ENCODE measurements around the gene RNU5B-1. TPM values are rescaled to one million over a fixed set of nuclear protein-coding genes. Genes with fewer than 3 reads are reported as not detected.

Gene RNU5B-1
- total and polyA plus RNA-seq, 9 donors, result 22.1 to 67.7 (median 29.6) TPM; not detected in 4

- TF ChIP-seq EP300 (IDR thresholded peaks at IDR 0.05), result no peak
- no peaks in the 10 kb centered on the region for H3K36me3 ChIP-seq
- no peak overlapping the region for H3K4me3 ChIP-seq
- H3K4me1 ChIP-seq (ENCODE audit: insufficient read depth), result peaks cover 2% of the 10 kb centered on the region
- H3K27ac ChIP-seq, result no peak overlapping the region
- intact Hi-C loops (cut with DNase I), result loop anchor here in 1 of 4 donors (5.0 kb wide), 1 partner anchor 44 kb away; no protein-coding TSS in a partner anchor
- H3K27me3 ChIP-seq, result no peaks in the 10 kb centered on the region
- 81 to 89% (median 85%) methylated on average over 20 to 21 of the region's 21 CpGs for WGBS, 3 donors
- DNase-seq, result no peak
- no peaks in the 10 kb centered on the region for H3K9me3 ChIP-seq
These were observed 24.2 kb downstream of the RNU5B-1 start for GRCh38 chr15:65328506-65329287.

GRCh38 chr15:65329288-65329983, 25.0 kb downstream of the RNU5B-1 start:
- Histone ChIP-seq H3K4me1 (ENCODE audit: insufficient read depth) (peaks cover 2% of the 10 kb centered on the region), H3K9me3 (no peaks in the 10 kb centered on the region), H3K36me3 (no peaks in the 10 kb centered on the region), H3K27ac (no peak overlapping the region), H3K4me3 (no peak overlapping the region), H3K27me3 (no peaks in the 10 kb centered on the region)
- intact Hi-C loops (cut with DNase I), result loop anchor here in 1 of 4 donors (5.0 kb wide), 1 partner anchor 43 kb away; no protein-coding TSS in a partner anchor
- WGBS, 3 donors, result 94 to 96% (median 95%) methylated on average over 21 of the region's 21 CpGs
- DNase-seq, result no peak
- TF ChIP-seq POLR2A (IDR thresholded peaks at IDR 0.05) (no peak), CTCF (IDR thresholded peaks at IDR 0.05) (no peak), EP300 (IDR thresholded peaks at IDR 0.05) (no peak)

GRCh38 chr15:65329984-65330735, 25.7 kb downstream of the RNU5B-1 start:
- TF ChIP-seq POLR2A (IDR thresholded peaks at IDR 0.05), result no peak
- no peak for TF ChIP-seq CTCF (IDR thresholded peaks at IDR 0.05)
- no peak for TF ChIP-seq EP300 (IDR thresholded peaks at IDR 0.05)
- no peak overlapping the region for H3K27ac ChIP-seq
- H3K4me3 ChIP-seq, result no peak overlapping the region
- intact Hi-C loops (cut with DNase I), result loop anchor here in 2 of 4 donors (5.0 kb wide), 2 partner anchors 42 to 47 kb away; partner anchors contain the start of gene IGDCC3 (in 1 of the 2)
- 44 to 65% (median 45%) methylated on average over 18 of the region's 18 CpGs for WGBS, 3 donors
- H3K9me3 ChIP-seq, result no peaks in the 10 kb centered on the region
- H3K4me1 ChIP-seq (ENCODE audit: insufficient read depth), result peaks cover 2% of the 10 kb centered on the region
- no peaks in the 10 kb centered on the region for H3K27me3 ChIP-seq
- no peaks in the 10 kb centered on the region for H3K36me3 ChIP-seq
- peak in 1 of 5 donors; percentile 55 for DNase-seq

DNA sequence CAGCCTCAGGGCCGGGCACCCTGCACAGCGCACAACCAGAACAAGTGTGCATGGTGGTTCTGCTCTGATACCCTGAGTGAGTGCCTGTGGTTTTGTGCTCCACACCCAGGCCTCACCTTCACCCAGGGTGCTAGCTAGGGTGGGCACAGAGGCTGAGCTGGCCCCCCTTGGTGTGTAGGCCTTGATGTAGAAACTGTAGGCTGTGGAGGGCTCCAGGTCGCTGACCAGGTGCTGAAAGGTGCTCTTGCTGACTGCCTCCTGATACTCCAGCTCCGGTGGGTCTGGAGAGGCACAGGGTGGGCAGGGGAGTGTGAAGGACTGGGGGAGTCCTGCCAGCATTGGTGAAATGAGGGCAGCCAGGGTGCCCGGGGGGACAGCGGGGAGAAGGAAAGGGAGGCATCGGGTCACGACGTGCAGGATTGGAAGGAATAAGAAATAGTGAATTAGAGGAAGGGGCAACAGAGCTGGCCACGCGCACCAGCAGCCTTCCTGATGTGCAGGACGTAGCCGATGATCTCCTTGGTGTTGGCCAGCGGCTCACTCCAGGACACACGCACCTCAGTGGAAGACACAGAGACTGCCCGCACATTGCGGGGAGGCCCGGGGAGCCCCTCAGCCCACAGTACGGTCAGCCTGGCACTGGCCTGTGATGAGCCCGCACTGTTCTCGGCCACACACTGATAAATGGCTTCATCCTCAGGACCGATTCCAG, 26.6 kb downstream of the RNU5B-1 start:
- Histone ChIP-seq H3K27ac (no peak overlapping the region), H3K9me3 (no peaks in the 10 kb centered on the region), H3K27me3 (no peaks in the 10 kb centered on the region), H3K36me3 (no peaks in the 10 kb centered on the region), H3K4me1 (ENCODE audit: insufficient read depth) (peaks cover 2% of the 10 kb centered on the region), H3K4me3 (no peak overlapping the region)
- WGBS, 3 donors, result 89 to 93% (median 92%) methylated on average over 22 of the region's 22 CpGs
- intact Hi-C loops (cut with DNase I), result loop anchor here in 1 of 4 donors (5.0 kb wide), 1 partner anchor 46 kb away; the partner anchor contains the start of gene IGDCC3
- DNase-seq, result no peak
- no peak for TF ChIP-seq POLR2A (IDR thresholded peaks at IDR 0.05)
- no peak for TF ChIP-seq EP300 (IDR thresholded peaks at IDR 0.05)
- no peak for TF ChIP-seq CTCF (IDR thresholded peaks at IDR 0.05)
